MM.1S (cell line): Measurements from ENCODE around the gene RAB31.

Source experiments
- EZH2 ChIP-seq: fragments of 300-600 bp; sonication (generic); optimal IDR thresholded peaks from 2 replicates; pipeline ENCODE3; 2017; ENCODE audit warnings: low read depth, mild to moderate bottlenecking, antibody characterized with exemption, low read length, mixed read lengths
- EZH2phosphoT487 ChIP-seq: fragments of 300-600 bp; sonication (generic); IDR thresholded peaks from 2 replicates; pipeline ENCODE4 v1.6.1; 2018; ENCODE audit warnings: antibody characterized with exemption, low read length
- TF ChIP-seq, protein P1 (sequence below): fragments of 300-600 bp; sonication (generic); IDR thresholded peaks from 2 replicates; pipeline ENCODE4 v1.5.1; 2016; ENCODE audit warnings: antibody characterized with exemption, low read length, mixed read lengths

DNA sequence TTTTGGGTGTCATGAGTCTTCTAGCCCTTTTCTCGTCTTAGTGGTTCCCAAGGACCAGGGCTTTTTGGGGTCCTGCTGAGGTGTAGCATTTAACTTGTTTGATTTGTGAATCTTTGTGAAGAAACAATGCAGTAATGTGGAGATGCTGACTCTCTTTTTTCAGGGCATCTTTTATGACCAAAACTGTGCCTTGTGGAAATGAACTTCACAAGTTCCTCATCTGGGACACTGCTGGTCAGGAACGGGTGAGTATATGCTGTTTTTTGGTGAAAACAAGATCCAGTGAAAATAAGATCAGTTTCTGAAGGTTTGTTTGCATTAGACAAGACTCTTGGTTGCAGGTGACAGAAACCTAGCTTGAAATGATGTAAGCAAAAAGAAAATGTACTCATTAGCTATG lies 83.9 kb downstream of the RAB31 start:
- TF ChIP-seq, protein P1, sequence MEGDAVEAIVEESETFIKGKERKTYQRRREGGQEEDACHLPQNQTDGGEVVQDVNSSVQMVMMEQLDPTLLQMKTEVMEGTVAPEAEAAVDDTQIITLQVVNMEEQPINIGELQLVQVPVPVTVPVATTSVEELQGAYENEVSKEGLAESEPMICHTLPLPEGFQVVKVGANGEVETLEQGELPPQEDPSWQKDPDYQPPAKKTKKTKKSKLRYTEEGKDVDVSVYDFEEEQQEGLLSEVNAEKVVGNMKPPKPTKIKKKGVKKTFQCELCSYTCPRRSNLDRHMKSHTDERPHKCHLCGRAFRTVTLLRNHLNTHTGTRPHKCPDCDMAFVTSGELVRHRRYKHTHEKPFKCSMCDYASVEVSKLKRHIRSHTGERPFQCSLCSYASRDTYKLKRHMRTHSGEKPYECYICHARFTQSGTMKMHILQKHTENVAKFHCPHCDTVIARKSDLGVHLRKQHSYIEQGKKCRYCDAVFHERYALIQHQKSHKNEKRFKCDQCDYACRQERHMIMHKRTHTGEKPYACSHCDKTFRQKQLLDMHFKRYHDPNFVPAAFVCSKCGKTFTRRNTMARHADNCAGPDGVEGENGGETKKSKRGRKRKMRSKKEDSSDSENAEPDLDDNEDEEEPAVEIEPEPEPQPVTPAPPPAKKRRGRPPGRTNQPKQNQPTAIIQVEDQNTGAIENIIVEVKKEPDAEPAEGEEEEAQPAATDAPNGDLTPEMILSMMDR = no peak
- no peak for TF ChIP-seq EZH2phosphoT487
- no peak for TF ChIP-seq EZH2
